ENCODE results near the gene ZYX.
A peak's percentile ranks its signal among the peaks of the same experiment; 100 is the strongest.

ZYX gene

DNA sequence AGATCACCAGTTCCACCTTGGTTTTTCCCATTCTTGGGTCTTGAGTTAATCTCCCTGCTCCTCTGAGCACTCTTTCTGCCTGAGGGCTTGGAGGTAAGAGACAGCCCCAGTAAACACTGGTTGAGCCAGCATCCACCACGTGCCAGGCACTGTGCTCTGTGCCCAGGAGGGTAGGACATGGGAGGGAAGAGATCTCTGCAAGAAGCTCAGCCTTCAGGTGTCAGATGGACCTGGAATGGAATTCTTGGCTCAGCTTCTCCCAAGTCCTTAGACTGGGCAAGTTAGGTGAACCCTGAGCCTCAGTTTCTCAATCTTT is 2.5 kb downstream of the ZYX start:
- Mint-ChIP-seq H3K27me3 (no peaks in the 10 kb centered on the region), H3K4me1 (ENCODE audit: low read depth in 2 of 2) (peaks cover 21 to 22% of the 10 kb centered on the region in 2 donors), H3K27ac (no peak overlapping the region), H3K4me3 (no peak overlapping the region), H3K36me3 (ENCODE audit: insufficient read depth) (peaks cover 19% of the 10 kb centered on the region), H3K9me3 (no peaks in the 10 kb centered on the region)
- DNase-seq: no peak
- ATAC-seq (replicated peaks): no peak

DNA sequence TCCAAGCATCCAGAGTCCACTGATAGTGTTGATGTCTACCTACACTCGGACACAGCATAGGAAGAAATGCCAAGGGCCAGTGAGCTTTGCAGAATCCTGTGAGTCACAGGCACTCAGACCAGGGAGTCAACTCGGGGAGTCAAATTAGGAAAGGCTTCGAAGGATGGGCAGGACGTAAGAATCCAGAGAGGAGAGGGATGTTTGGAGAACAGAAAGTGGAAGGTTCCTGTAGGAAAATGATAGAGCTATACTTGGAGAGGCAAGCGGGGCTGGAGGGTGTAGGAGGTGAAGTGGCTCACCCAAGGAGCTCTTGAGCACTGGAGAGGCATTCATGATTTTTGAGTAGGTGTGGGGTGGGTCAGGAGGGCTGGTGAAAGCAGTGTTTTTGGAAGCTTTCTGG is 3.0 kb downstream of the ZYX start:
- no peak for DNase-seq
- no peaks in the 10 kb centered on the region for H3K27me3 Mint-ChIP-seq
- no peak overlapping the region for H3K27ac Mint-ChIP-seq
- H3K9me3 Mint-ChIP-seq: no peaks in the 10 kb centered on the region
- no peak overlapping the region for H3K4me3 Mint-ChIP-seq
- H3K4me1 Mint-ChIP-seq (ENCODE audit: low read depth in 2 of 2): peaks cover 17 to 18% of the 10 kb centered on the region in 2 donors
- H3K36me3 Mint-ChIP-seq (ENCODE audit: insufficient read depth): peaks cover 19% of the 10 kb centered on the region
- ATAC-seq (replicated peaks): no peak

DNA sequence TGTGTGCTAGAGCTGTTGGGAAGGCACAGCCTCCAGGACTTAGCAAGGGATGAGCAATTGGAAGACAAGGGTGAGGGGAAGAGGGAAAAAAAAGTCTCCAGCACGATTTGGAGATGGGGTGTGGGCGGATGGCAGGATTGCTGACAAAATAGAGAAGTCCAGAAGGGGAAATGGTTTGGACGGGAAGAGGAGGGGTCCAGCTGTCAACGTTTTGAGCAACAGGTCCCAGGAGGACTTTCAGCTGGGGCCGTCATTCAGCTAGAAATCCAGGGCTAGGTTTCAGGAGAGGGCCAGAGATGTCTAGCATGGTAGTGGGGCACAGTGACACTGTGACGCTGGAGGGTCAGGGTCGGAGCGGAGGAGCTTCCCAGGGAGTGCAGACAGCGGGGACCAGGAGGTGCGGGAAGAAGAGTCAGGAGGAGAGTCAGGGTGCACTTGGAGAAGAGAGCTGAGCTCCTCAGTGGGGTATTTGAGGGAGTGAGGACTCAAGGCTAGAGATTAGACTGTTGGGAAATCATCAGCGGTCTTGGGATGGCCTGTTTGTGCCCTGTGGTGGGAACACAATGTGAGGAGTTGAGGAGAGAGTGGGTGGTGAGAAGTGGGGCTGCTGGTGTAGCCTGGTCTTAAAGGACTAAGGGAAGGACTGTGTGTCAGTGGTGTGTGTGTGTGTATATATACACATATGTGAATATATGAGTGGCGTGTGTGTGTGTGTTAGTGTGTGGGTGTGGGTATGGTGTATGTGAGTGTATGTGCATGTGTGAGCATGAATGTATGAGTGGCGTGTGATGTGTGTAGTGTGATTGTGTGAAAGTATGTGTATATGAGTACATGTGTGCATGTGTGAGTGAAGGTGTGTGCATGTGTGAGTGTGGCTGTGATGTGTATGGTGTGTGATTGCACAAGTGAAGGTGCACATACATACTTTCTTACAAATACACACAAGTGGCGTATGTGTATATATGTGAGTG is 3.8 kb downstream of the ZYX start:
- Mint-ChIP-seq H3K27ac (no peak overlapping the region), H3K4me3 (no peak overlapping the region), H3K27me3 (no peaks in the 10 kb centered on the region), H3K4me1 (ENCODE audit: low read depth in 2 of 2) (peaks cover 11 to 15% of the 10 kb centered on the region in 2 donors), H3K36me3 (ENCODE audit: insufficient read depth) (peaks cover 16% of the 10 kb centered on the region), H3K9me3 (no peaks in the 10 kb centered on the region)
- DNase-seq (no peak), ATAC-seq (replicated peaks) (no peak)

DNA sequence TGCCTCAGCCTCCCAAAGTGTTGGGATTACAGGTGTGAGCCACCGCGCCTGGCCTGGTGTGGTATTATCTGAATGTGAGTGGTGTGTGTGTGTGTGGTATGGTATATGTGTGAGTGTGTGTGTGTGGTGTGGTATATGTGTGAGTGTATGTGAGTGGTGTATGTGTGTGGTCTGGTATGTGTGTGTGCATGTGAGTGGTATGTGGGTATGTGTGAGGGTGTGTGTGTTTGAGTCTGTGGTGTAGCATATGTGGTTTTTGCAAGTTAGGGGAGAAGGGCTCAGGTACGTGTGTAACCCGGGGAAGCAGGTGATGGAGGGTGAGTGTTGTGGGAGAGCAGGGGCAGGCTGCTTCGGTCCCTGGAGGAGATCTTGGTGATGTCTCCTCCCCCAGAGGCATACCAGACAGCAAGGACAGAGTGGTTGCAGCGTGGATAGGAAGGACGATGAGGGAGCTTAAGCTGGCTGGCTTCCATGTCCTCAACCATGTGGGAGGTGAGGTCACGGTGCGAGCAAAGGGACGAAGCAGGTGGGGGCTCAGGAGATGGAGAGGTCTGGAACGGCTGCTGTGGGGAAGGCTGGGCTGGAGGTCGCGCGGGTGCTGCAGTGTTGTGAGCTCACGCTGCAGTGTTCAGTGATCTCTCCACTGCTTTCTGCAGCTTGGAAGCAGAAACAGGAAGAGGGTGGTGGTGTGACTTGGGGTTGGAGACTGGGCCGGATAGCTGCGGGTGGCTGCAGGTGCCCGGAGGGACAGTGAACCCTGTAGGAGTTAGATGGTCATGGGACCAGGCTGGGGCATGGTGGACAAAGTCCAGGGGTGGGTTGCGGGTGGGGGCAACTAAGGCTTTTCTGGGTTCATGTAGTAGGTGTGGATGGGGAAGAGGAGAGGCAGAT is 5.0 kb downstream of the ZYX start:
- DNase-seq: peak; percentile 43 to 48 (median 43)
- no peak overlapping the region for H3K27ac Mint-ChIP-seq

DNA sequence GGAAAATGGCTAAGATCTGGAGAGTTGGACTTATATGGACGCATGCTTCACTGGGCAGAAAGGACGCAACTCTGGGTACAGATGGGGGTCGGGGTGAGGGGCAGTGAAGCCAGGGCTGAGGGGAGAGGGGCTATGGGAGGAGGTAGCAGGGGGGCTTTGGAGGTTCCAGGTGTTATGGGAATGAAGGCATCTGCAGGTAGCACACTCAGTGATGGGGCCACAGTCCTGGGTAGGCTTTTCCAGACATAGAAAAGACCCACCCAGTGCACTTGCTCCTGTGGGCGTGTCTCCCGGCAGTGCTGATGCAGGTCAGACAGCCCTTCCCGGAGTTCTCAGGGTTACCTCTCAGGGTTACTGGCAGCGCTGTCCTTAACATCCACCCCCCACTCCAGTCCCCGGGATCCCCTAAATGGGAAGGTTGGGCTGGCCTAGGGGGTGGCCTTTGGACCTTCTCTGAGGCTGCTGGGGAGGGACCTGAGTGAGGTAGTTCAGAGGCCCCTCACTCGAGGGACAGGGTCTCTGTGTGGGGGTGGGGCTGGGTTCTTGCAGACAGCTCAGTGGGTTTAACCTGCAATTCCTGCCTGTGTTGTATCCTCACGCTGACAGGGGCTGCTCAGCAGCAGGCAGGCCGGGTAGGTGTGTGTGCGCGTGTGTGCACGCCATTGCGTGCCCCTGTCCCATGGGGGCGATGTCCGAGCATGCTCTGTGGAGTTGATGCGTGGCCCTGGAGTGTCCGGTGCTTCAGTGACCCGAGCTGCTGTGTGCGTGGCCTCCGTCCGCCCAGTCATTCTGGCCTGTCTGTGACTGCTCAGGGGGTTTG is 6.2 kb downstream of the ZYX start:
- Mint-ChIP-seq H3K27me3 (no peaks in the 10 kb centered on the region), H3K9me3 (no peaks in the 10 kb centered on the region), H3K4me1 (ENCODE audit: low read depth in 2 of 2) (peaks cover 10 to 15% of the 10 kb centered on the region in 2 donors), H3K27ac (no peak overlapping the region), H3K36me3 (ENCODE audit: insufficient read depth) (peaks cover 27% of the 10 kb centered on the region), H3K4me3 (no peak overlapping the region)
- ATAC-seq (replicated peaks) (no peak), DNase-seq (no peak)

More for the DNA sequence above, 5.0 kb downstream of the ZYX start:
- Mint-ChIP-seq H3K4me1 (ENCODE audit: low read depth in 2 of 2) (peaks cover 11 to 15% of the 10 kb centered on the region in 2 donors), H3K36me3 (ENCODE audit: insufficient read depth) (peaks cover 23% of the 10 kb centered on the region), H3K4me3 (no peak overlapping the region), H3K9me3 (no peaks in the 10 kb centered on the region), H3K27me3 (no peaks in the 10 kb centered on the region)
- ATAC-seq (replicated peaks): peak; percentile 72

DNA sequence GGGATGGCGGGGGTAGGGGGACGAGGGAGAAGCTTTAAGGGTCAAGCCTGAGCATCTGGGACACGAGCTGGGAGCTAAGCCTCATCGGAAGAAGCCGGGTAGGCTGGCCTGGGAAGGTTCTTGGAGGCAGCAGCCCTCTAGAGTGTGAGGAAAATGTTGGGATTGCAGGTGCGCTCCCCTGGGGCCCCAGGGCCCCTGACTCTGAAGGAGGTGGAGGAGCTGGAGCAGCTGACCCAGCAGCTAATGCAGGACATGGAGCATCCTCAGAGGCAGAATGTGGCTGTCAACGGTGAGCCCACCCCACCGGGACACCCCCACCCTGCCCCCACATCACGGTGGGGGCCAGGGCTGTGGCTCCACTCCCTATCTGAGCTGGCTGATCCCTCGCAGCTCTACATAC is 6.9 kb downstream of the ZYX start:
- Mint-ChIP-seq H3K9me3 (no peaks in the 10 kb centered on the region), H3K27me3 (no peaks in the 10 kb centered on the region), H3K4me3 (no peak overlapping the region), H3K4me1 (ENCODE audit: low read depth in 2 of 2) (peaks cover 8 to 10% of the 10 kb centered on the region in 2 donors), H3K27ac (no peak overlapping the region), H3K36me3 (ENCODE audit: insufficient read depth) (peaks cover 27% of the 10 kb centered on the region)
- ATAC-seq (replicated peaks) (no peak), DNase-seq (no peak)

DNA sequence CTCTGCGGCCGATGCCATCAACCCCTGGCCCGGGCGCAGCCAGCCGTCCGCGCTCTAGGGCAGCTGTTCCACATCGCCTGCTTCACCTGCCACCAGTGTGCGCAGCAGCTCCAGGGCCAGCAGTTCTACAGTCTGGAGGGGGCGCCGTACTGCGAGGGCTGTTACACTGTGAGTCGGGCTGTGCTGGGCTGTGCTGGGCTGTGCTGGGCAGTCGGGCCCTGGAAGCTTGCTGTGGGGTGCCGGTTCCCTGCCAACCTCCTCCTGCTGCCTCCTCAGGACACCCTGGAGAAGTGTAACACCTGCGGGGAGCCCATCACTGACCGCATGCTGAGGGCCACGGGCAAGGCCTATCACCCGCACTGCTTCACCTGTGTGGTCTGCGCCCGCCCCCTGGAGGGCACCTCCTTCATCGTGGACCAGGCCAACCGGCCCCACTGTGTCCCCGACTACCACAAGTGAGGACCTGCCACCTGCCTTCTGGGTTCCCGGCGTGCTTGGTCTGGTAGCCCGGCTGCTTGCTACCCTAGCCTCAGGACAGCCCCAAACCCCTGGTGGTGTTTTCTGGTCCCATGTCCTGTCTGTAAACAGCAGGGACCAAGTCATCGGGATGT is 7.5 kb downstream of the ZYX start:
- peaks cover 8 to 9% of the 10 kb centered on the region in 2 donors for H3K4me1 Mint-ChIP-seq (ENCODE audit: low read depth in 2 of 2)
- H3K27ac Mint-ChIP-seq: no peak overlapping the region
- no peak overlapping the region for H3K4me3 Mint-ChIP-seq
- DNase-seq: no peak
- no peaks in the 10 kb centered on the region for H3K9me3 Mint-ChIP-seq
- peaks cover 27% of the 10 kb centered on the region for H3K36me3 Mint-ChIP-seq (ENCODE audit: insufficient read depth)
- no peaks in the 10 kb centered on the region for H3K27me3 Mint-ChIP-seq
- no peak for ATAC-seq (replicated peaks)

DNA sequence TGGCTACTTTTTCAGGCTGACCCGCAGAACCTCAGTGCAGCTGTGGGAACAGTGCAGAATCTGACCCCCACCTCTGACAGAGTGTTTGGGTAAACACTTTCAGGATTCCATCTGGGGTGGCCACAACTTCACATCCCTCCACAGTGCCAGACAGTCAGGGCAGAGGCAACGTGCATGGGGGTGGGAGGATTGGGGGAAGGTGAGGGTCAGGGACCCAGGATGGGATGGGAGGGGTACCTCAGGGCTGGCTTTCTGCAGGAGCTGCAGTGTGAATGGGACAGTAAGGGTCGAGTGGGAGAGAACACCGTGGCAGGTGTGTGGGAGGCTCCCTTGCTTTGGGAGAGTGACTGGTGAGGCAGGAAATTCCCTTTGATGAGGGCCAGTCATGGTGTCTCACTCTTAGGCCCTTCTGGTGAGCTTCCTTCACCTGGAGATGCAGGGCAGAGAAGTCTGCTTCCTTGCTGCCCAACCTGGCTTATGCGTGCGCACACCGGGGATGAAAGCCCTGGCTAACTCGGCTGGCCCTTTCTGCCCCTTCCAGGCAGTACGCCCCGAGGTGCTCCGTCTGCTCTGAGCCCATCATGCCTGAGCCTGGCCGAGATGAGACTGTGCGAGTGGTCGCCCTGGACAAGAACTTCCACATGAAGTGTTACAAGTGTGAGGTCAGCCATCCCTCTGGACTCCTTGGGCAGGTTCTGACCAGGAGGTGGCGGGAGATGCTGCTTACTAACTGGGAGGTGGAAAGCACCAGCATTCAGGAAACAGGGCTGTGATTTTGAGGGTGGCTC is 8.4 kb downstream of the ZYX start:
- Mint-ChIP-seq H3K4me3 (no peak overlapping the region), H3K9me3 (no peaks in the 10 kb centered on the region), H3K36me3 (ENCODE audit: insufficient read depth) (peaks cover 27% of the 10 kb centered on the region), H3K27ac (peak overlapping the region; percentile 11 to 19), H3K4me1 (ENCODE audit: low read depth in 2 of 2) (peaks cover 12% of the 10 kb centered on the region in 2 donors), H3K27me3 (no peaks in the 10 kb centered on the region)
- DNase-seq (no peak), ATAC-seq (replicated peaks) (no peak)

DNA sequence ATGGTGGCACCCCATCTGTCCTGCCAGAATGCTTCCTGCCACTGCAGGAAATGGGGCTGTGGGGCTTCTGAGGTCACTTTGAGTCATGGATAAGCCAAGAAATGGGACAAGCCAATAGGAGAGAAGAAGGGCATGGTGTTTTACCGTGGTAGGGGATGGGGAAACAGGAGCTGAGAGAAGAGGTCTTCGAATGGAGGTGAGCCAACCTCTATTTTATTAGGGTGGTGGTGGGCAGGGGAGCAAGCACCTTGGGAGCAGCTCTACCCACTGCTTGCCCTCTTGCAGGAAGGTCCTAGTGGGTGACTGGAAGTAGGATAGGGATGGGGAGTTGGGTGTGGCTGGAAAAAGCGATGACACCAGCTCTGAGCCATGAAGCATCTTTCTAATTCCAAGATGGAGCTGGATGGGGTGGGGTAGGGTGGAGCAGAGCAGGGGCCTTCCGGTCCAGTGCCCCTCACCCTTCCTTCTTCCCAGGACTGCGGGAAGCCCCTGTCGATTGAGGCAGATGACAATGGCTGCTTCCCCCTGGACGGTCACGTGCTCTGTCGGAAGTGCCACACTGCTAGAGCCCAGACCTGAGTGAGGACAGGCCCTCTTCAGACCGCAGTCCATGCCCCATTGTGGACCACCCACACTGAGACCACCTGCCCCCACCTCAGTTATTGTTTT is 9.1 kb downstream of the ZYX start:
- peak overlapping the region; percentile 11 to 19 for H3K27ac Mint-ChIP-seq

DNA sequence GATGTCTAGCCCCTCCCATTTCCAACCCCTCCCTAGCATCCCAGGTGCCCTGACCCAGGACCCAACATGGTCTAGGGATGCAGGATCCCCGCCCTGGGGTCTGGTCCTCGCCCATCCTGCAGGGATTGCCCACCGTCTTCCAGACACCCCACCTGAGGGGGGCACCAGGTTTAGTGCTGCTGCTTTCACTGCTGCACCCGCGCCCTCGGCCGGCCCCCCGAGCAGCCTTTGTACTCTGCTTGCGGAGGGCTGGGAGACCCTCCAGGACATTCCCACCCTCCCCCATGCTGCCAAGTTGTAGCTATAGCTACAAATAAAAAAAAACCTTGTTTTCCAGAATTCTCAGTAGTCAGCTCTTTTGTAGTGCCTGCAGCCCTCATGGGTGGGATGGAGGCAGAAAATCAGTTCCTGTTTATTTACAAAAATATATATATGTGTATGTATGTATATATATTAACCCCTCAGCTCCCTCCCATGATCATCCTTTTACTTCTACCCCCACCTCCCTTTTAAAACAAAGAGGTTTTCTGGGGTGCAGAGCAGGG is 9.7 kb downstream of the ZYX start:
- H3K9me3 Mint-ChIP-seq: no peaks in the 10 kb centered on the region
- no peaks in the 10 kb centered on the region for H3K27me3 Mint-ChIP-seq
- no peak overlapping the region for H3K27ac Mint-ChIP-seq
- ATAC-seq (replicated peaks) (no peak), DNase-seq (no peak)
- H3K36me3 Mint-ChIP-seq (ENCODE audit: insufficient read depth): peaks cover 27% of the 10 kb centered on the region
- H3K4me3 Mint-ChIP-seq: no peak overlapping the region
- peaks cover 17 to 19% of the 10 kb centered on the region in 2 donors for H3K4me1 Mint-ChIP-seq (ENCODE audit: low read depth in 2 of 2)

More for the DNA sequence above, 9.1 kb downstream of the ZYX start:
- Mint-ChIP-seq H3K36me3 (ENCODE audit: insufficient read depth) (peaks cover 27% of the 10 kb centered on the region), H3K9me3 (no peaks in the 10 kb centered on the region), H3K27me3 (no peaks in the 10 kb centered on the region), H3K4me1 (ENCODE audit: low read depth in 2 of 2) (peaks cover 16 to 17% of the 10 kb centered on the region in 2 donors), H3K4me3 (no peak overlapping the region)
- ATAC-seq (replicated peaks): no peak
- no peak for DNase-seq

DNA sequence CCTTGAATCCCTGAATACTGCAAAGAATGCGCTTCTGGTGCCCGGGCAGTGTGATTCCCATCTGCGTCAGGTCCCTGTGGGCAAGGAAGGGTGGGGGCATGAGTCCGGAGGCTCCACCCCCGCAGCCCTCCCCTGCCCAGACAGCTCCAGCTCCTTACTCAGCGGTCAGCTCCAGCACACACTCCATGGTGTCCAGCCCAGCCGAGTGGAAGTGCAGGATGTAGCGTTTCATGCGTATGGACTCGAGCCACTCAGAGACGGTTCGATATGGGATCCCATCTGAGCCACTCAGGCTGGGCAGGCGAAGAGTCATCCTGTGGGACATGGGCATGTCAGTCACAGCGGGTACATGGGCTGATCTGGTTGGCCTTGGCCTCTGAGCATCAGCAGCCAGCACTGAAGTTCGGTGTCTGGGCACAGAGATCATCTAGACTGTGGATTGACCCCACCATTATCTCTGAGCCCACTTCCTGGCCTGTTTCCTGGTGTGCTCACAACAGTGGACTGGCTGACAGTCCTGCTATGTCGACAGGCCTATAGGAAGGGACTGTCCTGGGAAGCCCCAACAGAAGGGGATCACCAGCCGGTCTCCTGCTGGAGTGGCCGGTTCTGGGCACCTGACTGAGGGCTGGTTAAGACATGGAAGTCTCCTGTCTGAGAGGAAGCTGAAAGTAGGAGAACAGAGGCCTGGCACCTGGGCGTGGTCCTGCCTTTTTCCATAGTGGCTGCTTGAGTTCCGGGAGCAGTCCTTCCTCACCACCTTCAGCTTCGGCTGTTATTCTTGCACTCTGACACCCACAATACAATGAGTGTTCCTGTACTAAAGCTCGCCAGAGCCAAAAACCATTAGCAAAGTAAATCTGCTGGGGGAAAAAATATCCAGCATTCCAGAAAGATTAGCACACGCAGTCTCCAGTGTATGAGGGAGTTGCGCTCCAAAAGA is 10.6 kb downstream of the ZYX start:
- Mint-ChIP-seq H3K36me3 (ENCODE audit: insufficient read depth) (peaks cover 27% of the 10 kb centered on the region), H3K27ac (peak overlapping the region in 1 of 2 donors; percentile 57), H3K4me3 (no peak overlapping the region), H3K27me3 (no peaks in the 10 kb centered on the region), H3K9me3 (no peaks in the 10 kb centered on the region), H3K4me1 (ENCODE audit: low read depth in 2 of 2) (peaks cover 17 to 19% of the 10 kb centered on the region in 2 donors)
- ATAC-seq (replicated peaks) (no peak), DNase-seq (no peak)

All from effector memory CD8-positive, alpha-beta T cell (primary cell).